Measurements from ENCODE around the gene USP53. TPM values are rescaled to one million over a fixed set of nuclear protein-coding genes. Genes with fewer than 3 reads are reported as not detected.

The USP53 gene
- total and polyA plus RNA-seq, 2 of the 13 experiments (the other 11 are each of a cell fraction or from before 2014, with no cell fraction given) = 5.3 to 8.1 TPM

DNA sequence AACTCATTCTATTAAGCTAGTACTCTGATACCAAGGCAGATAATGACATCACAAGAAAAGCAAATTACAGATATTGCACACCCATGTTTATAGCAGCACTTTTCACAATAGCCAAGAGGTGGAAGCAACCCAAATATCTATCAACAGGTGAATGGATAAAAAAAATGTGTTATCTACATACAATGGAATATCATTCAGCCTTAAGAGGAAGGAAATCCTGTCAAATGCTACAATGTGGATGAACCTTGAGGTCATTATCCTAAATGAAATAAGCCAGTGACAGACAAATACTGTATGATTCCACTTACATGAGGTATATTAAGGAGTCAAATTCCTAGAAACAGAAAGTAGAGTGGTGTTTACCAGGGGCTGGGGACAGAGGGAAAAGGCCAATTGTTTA lies 95.1 kb downstream of the USP53 start:
- in situ Hi-C loops (cut with HindIII; ENCODE audit: extremely low pct_ligation_motif_present, low pct_unique_long_range_greater_than_20kb) (no loop called here), intact Hi-C loops (cut with micrococcal nuclease; ENCODE audit: unreplicated experiment) (no loop called here)
- H3K36me3 ChIP-seq (replicated peaks in 1 of 2; ENCODE audit: control insufficient read depth in 1 of 2, insufficient read depth in 2 of 2, low read length in 2 of 2) = no peaks in the 10 kb centered on the region
- peaks cover 23% of the 10 kb centered on the region for H3K4me1 ChIP-seq (ENCODE audit: insufficient read depth, low read length)
- no peak overlapping the region for H3K4me3 ChIP-seq (replicated peaks in 1 of 3; ENCODE audit: insufficient read depth in 1 of 3, low read depth in 2 of 3, low read length in 3 of 3)
- H3K9me3 ChIP-seq (ENCODE audit: low read length) = no peaks in the 10 kb centered on the region
- peaks cover under 1% of the 10 kb centered on the region for H3K79me2 ChIP-seq (ENCODE audit: insufficient read depth, low read length)
- no peak overlapping the region for H3K9ac ChIP-seq (ENCODE audit: insufficient read depth, low read depth, low read length)
- DNase-seq (ENCODE audit: low spot score) = no peak
- ChIA-PET CTCF (ENCODE audit: low intra/inter-chr PET ratio, low total read pairs) (no interaction called here), POLR2A (no interaction called here)
- ATAC-seq = no peak
- no peaks in the 10 kb centered on the region for H3K27me3 ChIP-seq (ENCODE audit: control insufficient read depth in 1 of 2, insufficient read depth in 2 of 2, low read length in 2 of 2)
- peaks cover 3% of the 10 kb centered on the region; the same call in 1 of the 2 replicates for H4K20me1 ChIP-seq (ENCODE audit: insufficient read depth, low read length)
- H3K27ac ChIP-seq (ENCODE audit: extremely low read length, insufficient read depth, low read length) = no peak overlapping the region
- FAIRE-seq = no peak
- BruUV-seq (replicated peaks) = no TSS peak
- H3K4me2 ChIP-seq (ENCODE audit: low read depth, low read length) = no peak overlapping the region
- no peak overlapping the region for H2AFZ ChIP-seq (ENCODE audit: low read length)
- TF ChIP-seq, protein P1, sequence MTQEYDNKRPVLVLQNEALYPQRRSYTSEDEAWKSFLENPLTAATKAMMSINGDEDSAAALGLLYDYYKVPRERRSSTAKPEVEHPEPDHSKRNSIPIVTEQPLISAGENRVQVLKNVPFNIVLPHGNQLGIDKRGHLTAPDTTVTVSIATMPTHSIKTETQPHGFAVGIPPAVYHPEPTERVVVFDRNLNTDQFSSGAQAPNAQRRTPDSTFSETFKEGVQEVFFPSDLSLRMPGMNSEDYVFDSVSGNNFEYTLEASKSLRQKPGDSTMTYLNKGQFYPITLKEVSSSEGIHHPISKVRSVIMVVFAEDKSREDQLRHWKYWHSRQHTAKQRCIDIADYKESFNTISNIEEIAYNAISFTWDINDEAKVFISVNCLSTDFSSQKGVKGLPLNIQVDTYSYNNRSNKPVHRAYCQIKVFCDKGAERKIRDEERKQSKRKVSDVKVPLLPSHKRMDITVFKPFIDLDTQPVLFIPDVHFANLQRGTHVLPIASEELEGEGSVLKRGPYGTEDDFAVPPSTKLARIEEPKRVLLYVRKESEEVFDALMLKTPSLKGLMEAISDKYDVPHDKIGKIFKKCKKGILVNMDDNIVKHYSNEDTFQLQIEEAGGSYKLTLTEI (CRISPR knock-in tag; conservative IDR thresholded peaks at IDR 0.05) = no peak
- TF ChIP-seq ATF7 (IDR thresholded peaks at IDR 0.05) = no peak
- no peak for TF ChIP-seq ATF7 (CRISPR knock-in tag; IDR thresholded peaks at IDR 0.05)
- TF ChIP-seq SNAI1 (CRISPR knock-in tag; IDR thresholded peaks at IDR 0.05; ENCODE audit: borderline replicate concordance) = no peak
- TF ChIP-seq, protein P2, sequence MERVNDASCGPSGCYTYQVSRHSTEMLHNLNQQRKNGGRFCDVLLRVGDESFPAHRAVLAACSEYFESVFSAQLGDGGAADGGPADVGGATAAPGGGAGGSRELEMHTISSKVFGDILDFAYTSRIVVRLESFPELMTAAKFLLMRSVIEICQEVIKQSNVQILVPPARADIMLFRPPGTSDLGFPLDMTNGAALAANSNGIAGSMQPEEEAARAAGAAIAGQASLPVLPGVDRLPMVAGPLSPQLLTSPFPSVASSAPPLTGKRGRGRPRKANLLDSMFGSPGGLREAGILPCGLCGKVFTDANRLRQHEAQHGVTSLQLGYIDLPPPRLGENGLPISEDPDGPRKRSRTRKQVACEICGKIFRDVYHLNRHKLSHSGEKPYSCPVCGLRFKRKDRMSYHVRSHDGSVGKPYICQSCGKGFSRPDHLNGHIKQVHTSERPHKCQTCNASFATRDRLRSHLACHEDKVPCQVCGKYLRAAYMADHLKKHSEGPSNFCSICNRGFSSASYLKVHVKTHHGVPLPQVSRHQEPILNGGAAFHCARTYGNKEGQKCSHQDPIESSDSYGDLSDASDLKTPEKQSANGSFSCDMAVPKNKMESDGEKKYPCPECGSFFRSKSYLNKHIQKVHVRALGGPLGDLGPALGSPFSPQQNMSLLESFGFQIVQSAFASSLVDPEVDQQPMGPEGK (CRISPR knock-in tag; IDR thresholded peaks at IDR 0.05) = no peak
- TF ChIP-seq ZNF275 (CRISPR knock-in tag; IDR thresholded peaks at IDR 0.05; ENCODE audit: borderline replicate concordance) = no peak
- no peak for TF ChIP-seq ZNF431 (CRISPR knock-in tag; IDR thresholded peaks at IDR 0.05; ENCODE audit: borderline replicate concordance, low read depth)
- no peak for TF ChIP-seq ZNF510 (CRISPR knock-in tag; IDR thresholded peaks at IDR 0.05; ENCODE audit: low read depth)
- no peak for TF ChIP-seq ZNF253 (CRISPR knock-in tag; IDR thresholded peaks at IDR 0.05; ENCODE audit: borderline replicate concordance)
- TF ChIP-seq, protein P3, sequence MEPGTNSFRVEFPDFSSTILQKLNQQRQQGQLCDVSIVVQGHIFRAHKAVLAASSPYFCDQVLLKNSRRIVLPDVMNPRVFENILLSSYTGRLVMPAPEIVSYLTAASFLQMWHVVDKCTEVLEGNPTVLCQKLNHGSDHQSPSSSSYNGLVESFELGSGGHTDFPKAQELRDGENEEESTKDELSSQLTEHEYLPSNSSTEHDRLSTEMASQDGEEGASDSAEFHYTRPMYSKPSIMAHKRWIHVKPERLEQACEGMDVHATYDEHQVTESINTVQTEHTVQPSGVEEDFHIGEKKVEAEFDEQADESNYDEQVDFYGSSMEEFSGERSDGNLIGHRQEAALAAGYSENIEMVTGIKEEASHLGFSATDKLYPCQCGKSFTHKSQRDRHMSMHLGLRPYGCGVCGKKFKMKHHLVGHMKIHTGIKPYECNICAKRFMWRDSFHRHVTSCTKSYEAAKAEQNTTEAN (CRISPR knock-in tag; conservative IDR thresholded peaks at IDR 0.05) = no peak
- TF ChIP-seq, protein P4, sequence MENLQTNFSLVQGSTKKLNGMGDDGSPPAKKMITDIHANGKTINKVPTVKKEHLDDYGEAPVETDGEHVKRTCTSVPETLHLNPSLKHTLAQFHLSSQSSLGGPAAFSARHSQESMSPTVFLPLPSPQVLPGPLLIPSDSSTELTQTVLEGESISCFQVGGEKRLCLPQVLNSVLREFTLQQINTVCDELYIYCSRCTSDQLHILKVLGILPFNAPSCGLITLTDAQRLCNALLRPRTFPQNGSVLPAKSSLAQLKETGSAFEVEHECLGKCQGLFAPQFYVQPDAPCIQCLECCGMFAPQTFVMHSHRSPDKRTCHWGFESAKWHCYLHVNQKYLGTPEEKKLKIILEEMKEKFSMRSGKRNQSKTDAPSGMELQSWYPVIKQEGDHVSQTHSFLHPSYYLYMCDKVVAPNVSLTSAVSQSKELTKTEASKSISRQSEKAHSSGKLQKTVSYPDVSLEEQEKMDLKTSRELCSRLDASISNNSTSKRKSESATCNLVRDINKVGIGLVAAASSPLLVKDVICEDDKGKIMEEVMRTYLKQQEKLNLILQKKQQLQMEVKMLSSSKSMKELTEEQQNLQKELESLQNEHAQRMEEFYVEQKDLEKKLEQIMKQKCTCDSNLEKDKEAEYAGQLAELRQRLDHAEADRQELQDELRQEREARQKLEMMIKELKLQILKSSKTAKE (CRISPR knock-in tag; IDR thresholded peaks at IDR 0.05; ENCODE audit: borderline replicate concordance) = no peak
- no peak for TF ChIP-seq NAIF1 (CRISPR knock-in tag; IDR thresholded peaks at IDR 0.05; ENCODE audit: borderline replicate concordance)
- no peak for TF ChIP-seq ELF4 (CRISPR knock-in tag; IDR thresholded peaks at IDR 0.05; ENCODE audit: borderline replicate concordance)
- TF ChIP-seq, protein P5, sequence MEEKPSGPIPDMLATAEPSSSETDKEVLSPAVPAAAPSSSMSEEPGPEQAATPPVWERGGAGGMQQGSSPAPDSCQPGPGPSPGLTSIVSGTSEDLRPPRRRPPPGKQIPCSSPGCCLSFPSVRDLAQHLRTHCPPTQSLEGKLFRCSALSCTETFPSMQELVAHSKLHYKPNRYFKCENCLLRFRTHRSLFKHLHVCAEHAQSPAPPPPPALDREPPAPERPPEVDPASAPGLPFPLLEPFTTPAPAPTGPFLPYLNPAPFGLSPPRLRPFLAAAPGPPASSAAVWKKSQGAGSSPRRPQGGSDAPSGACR (CRISPR knock-in tag; IDR thresholded peaks at IDR 0.05) = no peak
- TF ChIP-seq ZNF160 (CRISPR knock-in tag; IDR thresholded peaks at IDR 0.05) = no peak
- TF ChIP-seq ZNF180 (CRISPR knock-in tag; IDR thresholded peaks at IDR 0.05; ENCODE audit: borderline replicate concordance, low read depth) = no peak
